Stimulated activated CD8-positive, alpha-beta memory T cell treated with anti-CD3 and anti-CD28 coated beads, Interleukin-12 subunit alpha, Interleukin-12 subunit beta, amount 100 ng/mL, for 1 hour (primary cell): Measurements from ENCODE around the gene PRDM16.

ENCODE experiments used
- DNase-seq: peaks from one replicate; pipeline ENCODE4 v3.0.0-alpha.2; 2020; ENCODE audit warnings: low read depth

Gene PRDM16

GRCh38 chr1:3356827-3357460 lies 287.9 kb downstream of the PRDM16 start:
- DNase-seq: no peak

GRCh38 chr1:3357526-3358297 lies 288.7 kb downstream of the PRDM16 start:
- DNase-seq: no peak

DNA sequence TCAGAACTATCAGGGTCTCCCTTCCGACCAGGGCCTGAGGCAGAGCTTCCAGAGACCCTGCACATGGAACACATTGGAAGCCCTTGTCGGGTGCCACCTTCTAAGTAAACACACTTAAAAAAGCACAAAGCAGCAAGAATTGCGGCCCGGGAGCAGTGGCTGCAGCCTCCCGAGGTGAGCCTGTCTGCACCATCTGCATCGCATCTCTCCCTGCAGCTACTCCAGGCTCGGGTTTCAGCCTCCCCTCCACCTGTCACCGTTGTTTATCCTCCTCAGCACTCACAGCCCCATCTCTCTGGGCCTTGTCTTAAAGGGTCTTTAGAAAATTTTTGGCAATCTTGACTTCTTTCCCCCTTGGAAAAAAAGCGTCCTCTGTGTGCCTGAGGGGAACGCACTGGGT lies 290.3 kb downstream of the PRDM16 start:
- no peak for DNase-seq

- DNase-seq: no peak
Measured at GRCh38 chr1:3359756-3360440, 290.9 kb downstream of the PRDM16 start.

DNA sequence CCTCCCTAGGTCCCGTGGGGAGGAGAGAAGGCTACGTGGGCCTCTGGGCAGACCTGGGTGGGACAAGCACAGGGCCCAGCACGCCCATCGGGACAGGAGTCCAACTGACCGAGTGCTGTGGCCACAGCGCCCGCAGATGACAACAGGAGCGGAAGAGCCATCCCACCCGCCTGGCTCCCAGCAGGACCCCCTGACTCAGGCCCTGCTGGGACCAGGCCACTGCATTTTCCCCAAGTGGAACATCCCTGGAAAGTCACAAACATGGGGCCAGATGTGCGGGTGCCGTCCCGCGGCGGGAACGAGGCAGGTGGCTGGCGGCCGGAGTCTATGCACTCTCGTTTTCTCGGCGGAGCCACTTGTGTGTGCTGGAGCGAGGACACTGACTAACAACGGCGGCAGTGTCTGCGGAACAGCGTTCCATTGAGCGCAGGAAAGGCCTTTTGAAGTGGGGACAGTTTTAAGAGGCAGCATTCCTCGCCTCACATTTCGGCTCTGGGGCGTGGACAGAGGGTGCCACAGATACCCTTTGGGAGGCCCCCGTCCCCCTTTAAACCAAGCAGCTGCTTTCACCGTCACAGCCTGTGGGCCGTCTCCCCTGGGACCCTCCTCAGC lies 291.7 kb downstream of the PRDM16 start:
- DNase-seq: no peak

DNA sequence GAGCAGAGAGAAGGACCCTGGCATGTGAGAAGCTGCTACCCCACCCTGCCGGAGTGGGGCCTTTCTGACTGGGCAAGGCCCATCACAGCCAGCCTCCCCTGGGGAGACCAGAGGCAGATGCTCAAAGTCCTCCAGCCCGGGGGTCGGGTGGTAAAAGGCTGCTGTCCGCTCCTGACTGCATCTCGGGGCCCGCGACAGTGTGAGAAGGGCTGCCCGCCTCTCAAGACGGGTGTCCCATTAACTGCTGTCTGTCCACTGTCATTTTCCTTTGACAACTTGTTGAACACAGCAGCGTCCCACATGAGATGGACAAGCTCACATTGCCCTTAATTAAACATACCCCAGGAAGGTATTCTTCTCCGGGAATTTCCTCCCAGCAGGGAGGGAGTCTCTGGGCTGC lies 294.0 kb downstream of the PRDM16 start:
- DNase-seq: no peak

GRCh38 chr1:3363756-3364155 lies 294.8 kb downstream of the PRDM16 start:
- no peak for DNase-seq

DNA sequence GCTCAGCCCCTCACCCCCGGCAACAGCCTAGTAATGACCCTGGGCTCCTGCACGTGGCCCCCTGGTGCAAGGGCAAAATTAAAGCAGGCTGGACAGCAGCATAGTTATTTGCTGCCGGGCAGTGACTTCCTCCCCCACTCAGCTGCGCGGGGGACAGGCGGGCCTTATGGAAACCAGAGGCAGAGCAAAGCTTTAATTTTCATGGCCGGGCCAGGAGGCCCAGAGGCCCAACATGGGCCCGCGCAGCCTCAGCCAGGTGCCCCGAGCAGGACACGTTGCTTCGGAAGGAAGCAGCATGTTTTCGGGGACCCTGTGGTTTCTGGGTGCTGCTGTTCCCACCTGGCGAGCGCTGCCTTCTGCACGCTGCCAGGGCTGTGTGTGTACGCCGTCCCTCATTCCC lies 295.5 kb downstream of the PRDM16 start:
- DNase-seq: no peak

- DNase-seq: no peak
Measured at GRCh38 chr1:3364983-3365382, 296.0 kb downstream of the PRDM16 start.

DNA sequence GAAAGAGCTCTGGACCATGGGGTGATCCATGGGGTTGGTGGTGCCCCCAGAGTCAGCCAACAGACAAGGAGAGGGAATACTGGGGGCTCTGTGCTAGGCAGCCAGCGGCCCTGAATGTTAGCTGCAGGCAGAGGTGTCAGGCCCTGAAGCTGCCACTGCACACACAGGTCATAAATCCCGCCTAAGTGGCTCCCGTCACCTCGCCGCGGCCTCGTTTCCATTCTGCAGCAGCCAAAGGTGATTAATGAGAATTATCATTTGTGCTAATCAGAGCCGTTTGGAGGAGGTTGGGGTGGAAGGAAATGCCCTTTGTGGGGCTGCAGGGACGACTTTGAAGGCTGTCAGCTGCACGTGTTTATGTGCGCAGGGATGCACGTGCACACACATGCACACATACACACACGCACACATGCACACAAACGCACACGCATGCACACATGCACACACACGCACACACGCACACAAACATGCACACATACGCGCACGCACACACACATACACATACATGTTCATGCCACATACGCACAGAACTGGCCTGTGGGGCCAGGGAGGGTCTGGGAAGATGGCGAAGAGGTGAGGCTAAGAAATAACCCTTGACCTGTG lies 296.6 kb downstream of the PRDM16 start:
- DNase-seq: no peak

- DNase-seq: no peak
Measured at GRCh38 chr1:3366126-3367051, 297.4 kb downstream of the PRDM16 start.

- no peak for DNase-seq
Measured at GRCh38 chr1:3367376-3367775, 298.4 kb downstream of the PRDM16 start.

DNA sequence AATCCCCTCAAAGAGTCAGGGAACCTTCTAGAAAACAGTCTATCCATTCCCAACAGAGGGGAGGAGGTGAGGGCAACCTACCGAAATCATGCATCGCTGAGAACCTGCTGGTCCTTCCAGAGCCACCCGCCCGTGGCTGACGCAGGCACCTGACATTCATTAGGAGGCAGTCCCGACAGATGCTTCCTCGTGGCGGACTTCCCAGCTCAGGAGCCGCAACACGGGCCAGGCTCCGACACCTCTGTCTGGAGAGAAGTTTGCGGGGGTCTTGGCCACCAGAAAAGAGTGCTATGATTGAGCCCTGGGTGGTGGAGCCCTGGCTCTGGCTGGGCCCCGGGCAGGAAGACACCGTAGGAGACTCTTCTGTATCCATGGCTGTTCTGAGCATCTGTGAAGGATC lies 299.1 kb downstream of the PRDM16 start:
- no peak for DNase-seq

DNA sequence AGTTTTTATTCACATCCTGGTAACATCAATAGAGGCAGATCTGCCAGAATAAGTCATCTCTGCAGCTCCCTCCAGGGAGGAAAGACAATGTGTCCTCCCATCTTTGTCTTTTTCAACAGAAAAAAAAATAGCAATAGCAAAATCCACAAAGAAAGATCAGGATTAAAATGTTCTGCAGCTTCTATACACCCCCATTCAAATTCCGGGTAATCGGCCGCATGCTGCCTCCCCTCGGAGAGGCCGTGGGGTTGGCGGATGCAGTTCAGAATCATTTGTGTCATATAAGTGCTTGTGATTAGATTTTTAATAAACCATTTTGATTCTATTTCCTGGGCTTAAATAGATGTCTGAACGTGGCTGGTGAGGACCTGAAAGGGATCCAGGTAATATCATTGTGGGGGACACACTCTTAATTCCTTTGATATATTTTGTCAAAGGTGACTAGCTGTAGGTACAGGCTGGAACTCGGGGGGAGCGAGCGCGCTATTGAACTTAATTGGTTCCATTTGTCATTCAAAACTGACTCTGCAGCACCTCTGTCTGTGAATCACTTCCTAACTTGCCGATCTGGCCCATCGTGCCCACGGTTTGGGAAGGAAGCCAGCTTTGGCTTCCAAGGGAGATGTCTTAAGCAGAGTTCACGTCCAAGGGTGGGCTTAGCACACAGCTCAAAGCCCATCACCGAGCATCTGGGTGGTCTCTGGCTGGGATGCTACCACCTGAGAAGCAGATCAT lies 299.9 kb downstream of the PRDM16 start:
- no peak for DNase-seq

GRCh38 chr1:3369446-3370076 lies 300.6 kb downstream of the PRDM16 start:
- DNase-seq: no peak

DNA sequence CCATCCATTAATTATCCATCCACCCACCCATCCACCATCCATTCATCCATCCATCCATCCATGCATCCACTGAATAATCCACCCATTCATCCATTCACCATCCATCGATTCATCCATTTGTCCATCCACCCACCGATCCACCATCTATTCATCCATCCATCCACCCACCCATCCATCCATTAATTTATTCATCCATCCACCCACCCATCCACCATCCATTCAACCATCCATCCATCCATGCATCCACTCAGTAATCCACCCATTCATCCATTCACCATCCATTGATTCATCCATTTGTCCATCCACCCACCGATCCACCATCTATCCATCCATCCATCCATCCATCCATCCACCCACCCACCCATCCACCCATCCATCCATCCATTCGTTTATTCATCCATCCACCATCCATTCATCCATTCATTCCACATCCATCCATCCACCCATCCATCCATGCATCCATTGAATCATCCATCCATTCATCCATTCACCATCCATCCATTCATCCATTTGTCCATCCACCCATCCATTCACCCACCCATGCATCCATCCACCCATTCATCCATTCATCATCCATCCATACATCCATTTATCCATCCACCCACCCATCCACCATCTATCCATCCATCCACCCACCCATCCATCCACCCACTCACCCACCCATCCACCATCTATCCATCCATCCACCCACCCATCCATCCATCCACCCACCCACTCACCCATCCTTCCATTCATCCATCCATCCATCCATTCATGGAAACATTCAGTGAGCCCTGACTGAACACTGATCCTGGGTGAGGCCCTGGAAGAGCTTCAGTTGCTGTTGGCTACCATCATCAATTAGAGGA lies 302.1 kb downstream of the PRDM16 start:
- DNase-seq: no peak

GRCh38 chr1:3372317-3372716 lies 303.3 kb downstream of the PRDM16 start:
- no peak for DNase-seq

DNA sequence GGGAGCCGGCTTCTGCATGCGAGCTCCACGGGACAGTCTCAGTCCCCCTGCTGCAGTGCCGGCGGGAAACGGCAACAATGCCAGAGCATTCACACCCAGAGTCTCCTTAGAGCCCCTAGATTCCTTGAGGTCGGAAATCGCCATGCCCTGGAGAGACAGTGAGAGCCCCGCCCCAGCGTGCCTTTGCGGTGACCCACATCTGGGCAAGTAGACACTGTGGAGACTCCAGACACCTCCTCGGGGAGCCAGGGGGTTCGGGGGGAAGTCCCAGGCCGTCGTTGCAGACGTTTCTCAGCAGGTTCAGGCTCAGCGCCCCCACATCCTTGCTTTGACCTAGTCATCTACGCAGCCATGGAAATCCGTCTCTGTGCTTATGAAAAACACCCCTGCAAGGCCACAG lies 304.2 kb downstream of the PRDM16 start:
- DNase-seq: no peak
